HG03575 (cell line): ENCODE data around the gene MYT1.

ENCODE experiments used
- ATAC-seq: cut with Tn5 transposase; IDR thresholded peaks from one replicate; pipeline ENCODE4 v1.9.1; 2021; ENCODE audit not compliant: unreplicated experiment, insufficient number of reproducible peaks, low FRiP score; ENCODE audit errors: extremely low read depth

Gene MYT1

DNA sequence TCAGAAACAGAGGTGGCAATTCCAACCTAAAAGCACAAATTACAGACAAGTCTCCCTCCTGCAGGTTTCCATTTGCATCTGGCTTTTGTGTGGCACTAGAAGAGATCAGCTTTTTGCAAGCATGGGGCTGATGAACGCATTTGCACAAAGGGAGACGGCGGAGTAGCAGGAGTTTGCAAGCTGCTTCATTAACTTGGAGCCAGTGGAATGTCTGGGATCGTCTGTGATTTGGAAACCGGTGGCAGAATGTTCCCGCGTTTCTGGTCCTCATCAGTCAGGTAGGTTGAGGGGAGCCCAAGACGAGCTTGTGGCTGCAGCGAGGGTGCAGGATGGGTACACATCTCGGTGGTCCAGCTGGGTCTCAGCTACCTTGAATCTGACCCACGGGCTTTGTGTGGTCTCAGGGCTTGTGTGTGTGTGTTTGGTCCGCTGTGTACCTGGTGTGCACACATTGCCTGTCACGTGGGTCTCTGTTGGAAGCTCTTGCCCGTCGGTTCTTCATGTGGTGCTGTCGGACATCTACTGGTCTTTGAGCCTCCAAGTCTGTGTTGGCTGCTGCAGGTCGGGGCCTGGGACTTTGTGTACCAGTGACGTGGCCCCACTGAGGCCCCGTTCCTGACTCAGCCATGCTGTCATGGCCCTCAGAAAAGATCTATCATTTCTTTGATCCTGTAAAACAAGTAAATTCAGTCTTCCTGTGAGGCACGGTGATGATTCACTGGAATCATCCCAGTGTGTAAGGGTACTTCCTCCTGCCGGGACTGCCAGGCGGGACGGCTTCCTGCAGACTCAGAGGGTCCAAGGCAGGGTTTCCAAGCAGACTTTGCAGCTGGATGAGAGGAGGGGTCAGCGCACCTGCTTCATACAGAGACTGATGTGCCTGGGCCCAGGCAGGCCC lies 12.4 kb upstream of the MYT1 start:
- no peak for ATAC-seq

DNA sequence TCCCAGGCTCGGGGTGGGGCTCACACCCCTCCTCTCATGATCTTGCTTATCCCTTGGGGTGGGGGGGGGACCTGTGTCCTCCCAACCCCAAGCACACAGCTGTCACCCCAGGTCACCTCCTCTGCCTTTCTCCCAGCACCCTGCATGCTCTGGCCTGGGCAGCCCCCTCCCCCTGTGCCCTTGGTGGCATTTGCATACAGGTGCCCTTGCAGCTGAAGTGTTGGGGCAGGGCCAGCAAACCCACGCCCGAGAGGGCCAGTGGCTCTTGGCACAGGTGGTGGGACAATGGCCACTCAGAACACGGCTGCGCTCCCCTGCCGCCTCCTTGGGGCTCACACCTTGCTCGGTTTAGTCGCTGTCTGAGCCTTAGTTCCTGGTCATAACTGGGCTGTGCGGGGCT lies 11.3 kb upstream of the MYT1 start:
- ATAC-seq, result no peak

- no peak for ATAC-seq
Measured at GRCh38 chr20:64153410-64153809, 10.8 kb upstream of the MYT1 start.

DNA sequence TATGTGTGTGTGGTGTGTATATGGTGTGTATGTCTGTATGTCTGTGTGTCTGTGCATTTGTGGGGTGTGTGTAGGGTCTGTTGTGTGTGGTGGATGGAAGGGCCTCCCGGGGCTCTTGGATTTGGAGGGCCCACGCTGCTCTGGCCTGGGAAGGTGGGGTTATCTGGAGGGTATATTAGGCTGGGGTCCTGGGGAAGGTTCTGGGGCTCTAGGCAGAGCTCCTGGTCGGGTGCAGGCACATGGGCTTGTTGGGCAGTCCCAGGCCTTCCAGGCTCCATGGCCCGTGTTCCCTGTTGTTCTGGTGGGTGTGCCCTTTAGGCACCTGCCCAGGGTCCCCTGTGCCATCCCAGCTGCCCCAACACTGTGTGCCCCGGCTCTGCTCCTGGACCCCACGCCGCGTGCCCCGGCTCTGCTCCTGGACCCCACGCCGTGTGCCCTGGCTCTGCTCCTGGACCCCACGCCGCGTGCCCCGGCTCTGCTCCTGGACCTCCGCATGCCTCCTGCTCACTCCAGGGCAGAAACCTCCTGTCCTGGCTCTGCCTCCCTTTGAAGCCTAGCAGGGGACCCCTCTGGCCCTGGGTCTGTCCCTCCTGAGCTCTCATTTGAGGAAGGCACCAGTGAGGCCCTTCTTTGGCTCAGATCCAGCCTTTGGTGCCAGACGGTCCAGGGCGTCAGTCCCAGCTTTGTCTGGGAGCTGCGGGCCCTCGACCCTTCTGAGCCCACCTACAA lies 10.2 kb upstream of the MYT1 start:
- ATAC-seq, result no peak

- ATAC-seq, result no peak
Measured at GRCh38 chr20:64154590-64155257, 9.5 kb upstream of the MYT1 start.

- ATAC-seq, result no peak
Measured at GRCh38 chr20:64155258-64156135, 8.8 kb upstream of the MYT1 start.

- no peak for ATAC-seq
Measured at GRCh38 chr20:64156136-64156885, 7.9 kb upstream of the MYT1 start.

- ATAC-seq, result no peak
Measured at GRCh38 chr20:64156886-64157875, 7.1 kb upstream of the MYT1 start.

DNA sequence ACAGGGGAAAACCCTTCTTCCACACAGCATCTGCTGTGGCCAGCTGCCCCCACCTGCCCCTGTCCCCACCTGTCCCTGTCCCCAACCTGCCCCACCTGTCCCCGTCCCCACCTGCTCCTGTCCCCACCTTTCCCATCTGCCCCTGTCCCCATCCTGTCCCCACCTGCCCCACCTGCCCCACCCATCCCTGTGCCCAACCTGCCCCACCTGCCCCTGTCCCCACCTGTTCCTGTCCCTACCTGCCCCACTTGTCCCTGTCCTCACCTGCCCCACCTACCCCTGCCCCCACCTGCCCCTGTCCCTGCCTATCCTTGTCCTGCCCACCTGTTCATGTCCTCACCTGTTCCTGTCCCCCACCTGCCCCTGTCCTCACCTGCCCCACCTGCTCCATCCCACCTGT lies 6.4 kb upstream of the MYT1 start:
- ATAC-seq, result no peak

DNA sequence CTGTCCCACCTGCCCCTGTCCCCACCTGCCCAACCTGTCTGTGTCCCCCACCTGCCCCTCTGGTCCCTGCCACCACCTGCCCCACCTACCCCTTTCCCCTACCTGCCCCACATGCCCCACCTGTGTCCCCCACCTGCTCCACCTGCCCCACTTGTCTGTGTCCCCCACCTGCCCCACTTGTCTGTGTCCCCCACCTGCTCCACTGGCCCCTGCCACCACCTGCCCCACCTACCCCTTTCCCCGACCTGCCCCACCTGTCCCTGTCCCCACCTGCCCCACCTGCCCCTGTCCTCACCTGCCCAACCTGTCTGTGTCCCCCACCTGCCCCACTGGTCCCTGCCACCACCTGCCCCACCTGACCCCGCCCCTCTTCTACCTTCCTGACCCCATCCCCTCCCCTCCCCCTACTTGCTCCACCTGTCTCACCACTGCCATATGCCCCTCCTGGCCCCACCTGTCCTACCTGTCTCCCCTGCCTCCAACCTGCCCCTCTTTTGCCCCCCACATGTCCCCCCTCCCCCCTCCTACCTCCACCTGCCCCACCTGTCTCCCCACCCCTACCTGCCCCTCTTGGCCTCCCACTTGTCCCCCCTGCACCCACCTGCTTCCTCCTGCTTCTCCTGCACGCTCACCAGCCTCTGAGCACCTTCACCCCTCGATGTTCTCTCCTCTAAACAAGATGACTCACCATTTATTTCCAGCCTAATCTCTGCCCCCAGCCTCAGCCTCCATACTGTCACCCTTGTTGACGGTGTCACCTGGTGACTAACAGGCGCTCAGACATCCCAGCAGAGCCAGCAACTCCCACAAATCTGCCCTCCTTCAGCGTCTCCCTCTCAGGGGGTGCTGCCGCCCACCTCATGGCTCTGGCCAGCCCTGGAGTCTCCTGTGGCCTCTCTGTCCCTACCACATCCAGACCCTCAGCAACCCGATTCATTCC lies 5.6 kb upstream of the MYT1 start:
- ATAC-seq, result no peak

GRCh38 chr20:64159286-64159680 lies 5.0 kb upstream of the MYT1 start:
- ATAC-seq, result no peak

- ATAC-seq, result no peak
Measured at GRCh38 chr20:64159711-64160110, 4.5 kb upstream of the MYT1 start.

GRCh38 chr20:64160118-64160517 lies 4.1 kb upstream of the MYT1 start:
- ATAC-seq, result no peak

- no peak for ATAC-seq
Measured at GRCh38 chr20:64160526-64161355, 3.5 kb upstream of the MYT1 start.
